Measurements from ENCODE around the gene NUP37. TPM values are rescaled to one million over a fixed set of nuclear protein-coding genes. Genes with fewer than 3 reads are reported as not detected.
"Not testable (repeated sequence)": the region's sequence is repeated elsewhere in the genome, so short reads cannot be mapped to it uniquely, and the experiment has no call there.

The NUP37 gene
- total RNA-seq, 2 experiments from 2014 or later: 32.9 to 72.8 TPM

- no peak for DNase-seq (ENCODE audit: low spot score)
- H2AFZ ChIP-seq (ENCODE audit: low read length): no peak overlapping the region
- no peak overlapping the region for H3K27ac ChIP-seq (ENCODE audit: low read depth, low read length, poor library complexity, severe bottlenecking)
- TF ChIP-seq EZH2phosphoT487 (IDR thresholded peaks at IDR 0.05; ENCODE audit: borderline replicate concordance, low read depth, low read length) (no peak), CTCF (conservative IDR thresholded peaks at IDR 0.05; ENCODE audit: low read length) (no peak)
- no peaks in the 10 kb centered on the region for H3K79me2 ChIP-seq (ENCODE audit: insufficient read depth, low read depth, low read length)
- H3K9me2 ChIP-seq (ENCODE audit: insufficient read depth, low read length): no peaks in the 10 kb centered on the region
- POLR2A ChIA-PET: no interaction called here
- intact Hi-C loops (cut with micrococcal nuclease; ENCODE audit: unreplicated experiment): no loop called here
- CTCF ChIA-PET (ENCODE audit: unreplicated experiment): no interaction called here
- peaks cover 29% of the 10 kb centered on the region for H3K36me3 ChIP-seq (ENCODE audit: insufficient read depth, low read length)
- no peaks in the 10 kb centered on the region for H4K20me1 ChIP-seq (ENCODE audit: insufficient read depth, low read length)
- no TSS peak for BruUV-seq (replicated peaks)
- H3K4me2 ChIP-seq (ENCODE audit: low read length): no peak overlapping the region
- H3K4me3 ChIP-seq (ENCODE audit: low read depth, low read length, poor library complexity, severe bottlenecking): no peak overlapping the region
- no peaks in the 10 kb centered on the region for H3K9me3 ChIP-seq (ENCODE audit: low read length)
- no peaks in the 10 kb centered on the region for H3K4me1 ChIP-seq (ENCODE audit: insufficient read depth, low read length, poor library complexity, severe bottlenecking)
Observed at GRCh38 chr12:102163383-102163782, 43.5 kb upstream of the NUP37 start.

GRCh38 chr12:102155206-102155605, 35.3 kb upstream of the NUP37 start:
- ChIA-PET CTCF (ENCODE audit: unreplicated experiment) (interaction anchor here (0.6 kb wide), 1 partner anchor 21 kb away, joined by 3 read pairs; no protein-coding TSS in a partner anchor), POLR2A (interaction anchor here (0.6 kb wide), 1 partner anchor 728 kb away, joined by 3 read pairs; no protein-coding TSS in a partner anchor)
- DNase-seq (ENCODE audit: low spot score); intact Hi-C loops (cut with micrococcal nuclease; ENCODE audit: unreplicated experiment); H3K9me2 ChIP-seq (ENCODE audit: insufficient read depth, low read length); H3K4me1 ChIP-seq (ENCODE audit: insufficient read depth, low read length, poor library complexity, severe bottlenecking); BruUV-seq (replicated peaks); H3K4me3 ChIP-seq (ENCODE audit: low read depth, low read length, poor library complexity, severe bottlenecking); H4K20me1 ChIP-seq (ENCODE audit: insufficient read depth, low read length); H3K4me2 ChIP-seq (ENCODE audit: low read length); H3K9me3 ChIP-seq (ENCODE audit: low read length); H3K79me2 ChIP-seq (ENCODE audit: insufficient read depth, low read depth, low read length); H3K27ac ChIP-seq (ENCODE audit: low read depth, low read length, poor library complexity, severe bottlenecking); H2AFZ ChIP-seq (ENCODE audit: low read length): not testable (repeated sequence)
- peaks cover 44% of the 10 kb centered on the region for H3K36me3 ChIP-seq (ENCODE audit: insufficient read depth, low read length)

DNA sequence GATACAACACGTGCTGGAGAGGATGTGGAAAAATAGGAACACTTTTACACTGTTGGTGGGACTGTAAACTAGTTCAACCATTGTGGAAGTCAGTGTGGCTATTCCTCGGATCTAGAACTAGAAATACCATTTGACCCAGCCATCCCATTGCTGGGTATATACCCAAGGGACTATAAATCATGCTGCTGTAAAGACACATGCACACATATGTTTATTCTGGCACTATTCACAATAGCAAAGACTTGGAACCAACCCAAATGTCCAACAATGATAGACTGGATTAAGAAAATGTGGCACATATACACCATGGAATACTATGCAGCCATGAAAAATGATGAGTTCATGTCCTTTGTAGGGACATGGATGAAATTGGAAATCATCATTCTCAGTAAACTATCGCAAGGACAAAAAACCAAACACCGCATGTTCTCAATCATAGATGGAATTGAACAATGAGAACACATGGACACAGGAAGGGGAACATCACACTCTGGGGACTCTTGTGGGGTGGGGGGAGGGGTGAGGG, 27.2 kb upstream of the NUP37 start:
- Histone ChIP-seq H3K36me3 (ENCODE audit: insufficient read depth, low read length) (peaks cover 64% of the 10 kb centered on the region), H3K79me2 (ENCODE audit: insufficient read depth, low read depth, low read length) (peaks cover 16% of the 10 kb centered on the region; the same call in 1 of the 2 replicates)
- H4K20me1 ChIP-seq (ENCODE audit: insufficient read depth, low read length); POLR2A ChIA-PET; H3K4me3 ChIP-seq (ENCODE audit: low read depth, low read length, poor library complexity, severe bottlenecking); H3K9me3 ChIP-seq (ENCODE audit: low read length); intact Hi-C loops (cut with micrococcal nuclease; ENCODE audit: unreplicated experiment); H3K9me2 ChIP-seq (ENCODE audit: insufficient read depth, low read length); H3K27ac ChIP-seq (ENCODE audit: low read depth, low read length, poor library complexity, severe bottlenecking); DNase-seq (ENCODE audit: low spot score); H3K4me1 ChIP-seq (ENCODE audit: insufficient read depth, low read length, poor library complexity, severe bottlenecking); H2AFZ ChIP-seq (ENCODE audit: low read length); H3K4me2 ChIP-seq (ENCODE audit: low read length); CTCF ChIA-PET (ENCODE audit: unreplicated experiment); BruUV-seq (replicated peaks): not testable (repeated sequence)

GRCh38 chr12:102144221-102144620, 24.3 kb upstream of the NUP37 start:
- Histone ChIP-seq H3K36me3 (ENCODE audit: insufficient read depth, low read length) (peaks cover 46% of the 10 kb centered on the region), H3K27ac (ENCODE audit: low read depth, low read length, poor library complexity, severe bottlenecking) (no peak overlapping the region), H3K9me2 (ENCODE audit: insufficient read depth, low read length) (no peaks in the 10 kb centered on the region), H2AFZ (ENCODE audit: low read length) (no peak overlapping the region), H3K4me3 (ENCODE audit: low read depth, low read length, poor library complexity, severe bottlenecking) (no peak overlapping the region), H3K79me2 (ENCODE audit: insufficient read depth, low read depth, low read length) (peaks cover 18% of the 10 kb centered on the region; the same call in 1 of the 2 replicates), H3K4me2 (ENCODE audit: low read length) (no peak overlapping the region), H3K4me1 (ENCODE audit: insufficient read depth, low read length, poor library complexity, severe bottlenecking) (no peaks in the 10 kb centered on the region), H3K9me3 (ENCODE audit: low read length) (peaks cover 8% of the 10 kb centered on the region; the same call in 1 of the 2 replicates), H4K20me1 (ENCODE audit: insufficient read depth, low read length) (no peaks in the 10 kb centered on the region)
- TF ChIP-seq CTCF (conservative IDR thresholded peaks at IDR 0.05; ENCODE audit: low read length) (no peak), EZH2phosphoT487 (IDR thresholded peaks at IDR 0.05; ENCODE audit: borderline replicate concordance, low read depth, low read length) (no peak)
- ChIA-PET POLR2A (no interaction called here), CTCF (ENCODE audit: unreplicated experiment) (no interaction called here)
- intact Hi-C loops (cut with micrococcal nuclease; ENCODE audit: unreplicated experiment): no loop called here
- DNase-seq (ENCODE audit: low spot score): no peak
- no TSS peak for BruUV-seq (replicated peaks)

GRCh38 chr12:102142866-102143373, 23.0 kb upstream of the NUP37 start:
- DNase-seq (ENCODE audit: low spot score); CTCF ChIA-PET (ENCODE audit: unreplicated experiment); H3K4me1 ChIP-seq (ENCODE audit: insufficient read depth, low read length, poor library complexity, severe bottlenecking); H3K9me2 ChIP-seq (ENCODE audit: insufficient read depth, low read length); H4K20me1 ChIP-seq (ENCODE audit: insufficient read depth, low read length); BruUV-seq (replicated peaks); H3K27ac ChIP-seq (ENCODE audit: low read depth, low read length, poor library complexity, severe bottlenecking); H3K9me3 ChIP-seq (ENCODE audit: low read length); H3K4me2 ChIP-seq (ENCODE audit: low read length); H3K4me3 ChIP-seq (ENCODE audit: low read depth, low read length, poor library complexity, severe bottlenecking); intact Hi-C loops (cut with micrococcal nuclease; ENCODE audit: unreplicated experiment); H2AFZ ChIP-seq (ENCODE audit: low read length): not testable (repeated sequence)
- Histone ChIP-seq H3K79me2 (ENCODE audit: insufficient read depth, low read depth, low read length) (peaks cover 18% of the 10 kb centered on the region; the same call in 1 of the 2 replicates), H3K36me3 (ENCODE audit: insufficient read depth, low read length) (peaks cover 46% of the 10 kb centered on the region)
- POLR2A ChIA-PET: interaction anchor here (1.6 kb wide), 1 partner anchor 23 kb away, joined by 3 read pairs; the partner anchor contains the start of genes NUP37 and PARPBP
